Measurements from ENCODE around the gene RASSF4.

Gene RASSF4

DNA sequence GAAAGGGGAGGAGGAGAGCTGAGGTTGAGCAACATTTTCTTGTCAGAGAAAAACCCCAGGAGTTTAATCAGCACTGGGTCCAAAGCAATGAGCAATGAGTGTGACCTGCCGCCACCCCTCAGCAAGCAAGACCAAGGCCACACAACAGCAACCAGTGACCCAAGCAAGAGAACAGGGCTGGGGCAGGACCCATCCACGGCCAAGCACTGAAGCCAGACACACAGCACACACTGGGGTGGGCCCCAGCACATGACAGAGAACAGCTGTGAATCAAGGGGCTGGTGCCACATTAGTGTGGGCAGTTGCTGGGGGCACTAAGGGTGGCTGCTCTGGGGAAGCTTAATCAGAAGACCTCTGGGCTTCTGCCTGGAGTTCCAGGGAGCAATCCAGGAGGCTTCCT lies 32.2 kb upstream of the RASSF4 start:
- DNase-seq (ENCODE audit: low read depth in 3 of 3, low spot score in 1 of 3): no peak

- no peak for DNase-seq (ENCODE audit: low read depth in 3 of 3, low spot score in 1 of 3)
Observed at GRCh38 chr10:44928462-44928861, 31.1 kb upstream of the RASSF4 start.

DNA sequence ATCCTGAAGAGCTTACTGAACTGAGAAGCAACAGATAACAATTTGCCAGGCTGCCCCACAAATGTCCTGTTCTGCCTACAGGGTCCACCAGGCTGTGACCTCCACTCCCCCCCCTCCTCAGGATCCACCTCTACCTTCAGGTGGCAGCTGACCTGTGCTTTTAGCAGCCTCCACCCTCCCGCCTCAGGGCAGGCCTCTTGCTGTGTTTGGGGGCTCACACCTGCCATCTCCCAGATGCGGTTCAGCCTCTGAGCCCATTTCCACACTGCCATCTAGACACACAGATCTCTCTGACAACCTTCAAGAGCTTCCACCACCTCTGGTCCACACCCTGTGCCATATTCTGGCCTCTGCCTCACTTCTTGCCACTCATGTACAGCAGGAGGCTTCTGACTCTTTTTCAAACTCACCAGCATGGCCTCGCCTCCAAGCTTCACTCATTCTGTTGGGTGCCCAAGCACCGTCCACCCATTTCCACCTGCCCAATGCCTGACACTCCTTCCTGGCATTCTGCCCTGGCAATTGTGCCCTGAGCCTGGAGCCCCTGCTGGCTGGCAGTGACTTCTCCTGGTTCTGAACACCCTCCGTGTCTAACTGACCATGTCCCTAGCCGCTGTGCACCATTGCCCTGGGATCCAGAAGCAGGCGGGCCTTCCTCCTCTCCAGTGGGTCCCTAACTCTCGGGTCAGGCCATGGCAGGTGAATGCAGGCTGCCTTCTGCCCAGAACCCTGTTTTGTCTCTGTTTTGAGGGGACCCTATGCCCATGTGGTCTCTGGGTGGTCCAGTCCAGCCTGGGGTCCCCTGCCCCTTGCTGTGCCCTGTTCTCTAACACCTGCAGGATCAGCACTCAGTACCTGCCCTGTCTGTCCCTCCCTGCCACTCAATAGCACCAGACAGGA lies 30.0 kb upstream of the RASSF4 start:
- no peak for DNase-seq (ENCODE audit: low read depth in 3 of 3, low spot score in 1 of 3)

DNA sequence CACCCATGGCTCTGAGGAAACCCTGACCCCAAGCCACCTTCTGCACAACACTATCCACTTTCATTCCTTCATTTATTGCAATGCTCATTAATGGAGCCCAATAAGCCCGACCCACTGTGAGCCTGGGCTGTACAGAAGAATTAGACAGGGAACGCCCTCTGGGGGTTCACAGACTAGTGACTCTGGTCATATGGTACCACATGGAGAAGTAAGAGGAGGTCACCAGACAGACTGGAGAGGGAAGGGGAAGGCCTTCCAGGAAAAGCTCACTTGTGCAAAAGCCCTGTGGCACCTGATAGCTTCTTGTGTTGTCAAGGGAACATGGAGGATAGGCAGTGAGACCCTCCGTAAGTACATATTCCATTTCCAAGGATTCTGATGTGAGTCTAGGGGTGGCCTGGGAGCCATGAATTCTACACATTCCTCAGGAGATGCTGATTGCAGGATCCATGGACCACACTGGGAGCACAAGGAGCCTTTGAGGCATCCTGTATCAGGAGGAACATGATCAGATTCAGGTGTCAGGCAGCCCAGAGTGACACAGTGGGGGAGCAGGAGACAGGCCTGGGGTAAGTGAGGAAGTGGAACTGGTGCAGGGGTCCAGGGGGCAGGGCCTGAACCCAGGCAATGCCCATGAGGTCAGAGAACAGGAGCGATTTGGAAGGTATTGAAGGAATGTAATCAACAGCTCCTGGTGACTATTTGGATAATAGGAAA lies 28.5 kb upstream of the RASSF4 start:
- no peak for DNase-seq (ENCODE audit: low read depth in 3 of 3, low spot score in 1 of 3)

- DNase-seq (ENCODE audit: low read depth in 3 of 3, low spot score in 1 of 3): no peak
Observed at GRCh38 chr10:44931621-44932516, 27.7 kb upstream of the RASSF4 start.

- DNase-seq (ENCODE audit: low read depth in 3 of 3, low spot score in 1 of 3): peak; percentile 17 to 77 (median 50)
Observed at GRCh38 chr10:44932517-44933450, 26.8 kb upstream of the RASSF4 start.

GRCh38 chr10:44933451-44934321 lies 25.9 kb upstream of the RASSF4 start:
- no peak for DNase-seq (ENCODE audit: low read depth in 3 of 3, low spot score in 1 of 3)

DNA sequence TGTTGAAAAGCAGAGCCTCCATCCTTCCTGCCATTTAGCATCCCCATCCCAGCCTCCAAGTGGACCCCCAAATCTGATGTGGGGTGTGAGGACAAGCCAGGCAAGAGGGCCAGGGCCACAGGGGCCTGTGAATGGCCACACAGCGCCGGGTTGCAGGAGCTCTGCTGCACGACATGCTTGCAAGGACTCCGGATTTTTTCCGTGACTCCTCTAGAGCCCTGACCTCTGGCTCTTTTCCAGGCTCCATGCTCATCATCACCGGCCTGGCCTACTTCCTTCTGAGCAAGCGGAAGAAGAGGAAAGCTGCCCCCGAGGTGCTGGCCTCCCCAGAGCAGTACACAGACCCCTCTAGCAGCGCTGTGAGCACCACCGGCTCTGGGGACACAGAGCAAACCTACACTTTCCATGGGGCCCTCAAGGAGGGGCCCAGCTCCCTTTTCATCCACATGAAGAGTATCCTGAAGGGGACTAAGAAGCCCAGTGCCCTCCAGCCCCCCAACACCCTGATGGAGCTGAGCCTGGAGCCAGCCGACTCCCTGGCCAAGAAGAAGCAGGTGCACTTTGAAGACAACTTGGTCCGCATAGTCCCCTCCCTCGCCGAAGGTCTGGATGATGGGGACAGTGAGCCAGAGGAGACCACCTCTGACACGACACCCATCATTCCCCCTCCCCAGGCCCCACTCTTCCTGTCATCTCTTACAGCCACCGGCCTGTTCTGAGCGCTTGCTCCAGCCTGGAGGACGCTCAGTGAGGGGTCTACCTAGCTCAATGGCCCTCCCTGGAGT lies 25.0 kb upstream of the RASSF4 start:
- DNase-seq (ENCODE audit: low read depth in 3 of 3, low spot score in 1 of 3): no peak

GRCh38 chr10:44935201-44935965 lies 24.2 kb upstream of the RASSF4 start:
- no peak for DNase-seq (ENCODE audit: low read depth in 3 of 3, low spot score in 1 of 3)

- no peak for DNase-seq (ENCODE audit: low read depth in 3 of 3, low spot score in 1 of 3)
Observed at GRCh38 chr10:44935966-44936295, 23.7 kb upstream of the RASSF4 start.

DNA sequence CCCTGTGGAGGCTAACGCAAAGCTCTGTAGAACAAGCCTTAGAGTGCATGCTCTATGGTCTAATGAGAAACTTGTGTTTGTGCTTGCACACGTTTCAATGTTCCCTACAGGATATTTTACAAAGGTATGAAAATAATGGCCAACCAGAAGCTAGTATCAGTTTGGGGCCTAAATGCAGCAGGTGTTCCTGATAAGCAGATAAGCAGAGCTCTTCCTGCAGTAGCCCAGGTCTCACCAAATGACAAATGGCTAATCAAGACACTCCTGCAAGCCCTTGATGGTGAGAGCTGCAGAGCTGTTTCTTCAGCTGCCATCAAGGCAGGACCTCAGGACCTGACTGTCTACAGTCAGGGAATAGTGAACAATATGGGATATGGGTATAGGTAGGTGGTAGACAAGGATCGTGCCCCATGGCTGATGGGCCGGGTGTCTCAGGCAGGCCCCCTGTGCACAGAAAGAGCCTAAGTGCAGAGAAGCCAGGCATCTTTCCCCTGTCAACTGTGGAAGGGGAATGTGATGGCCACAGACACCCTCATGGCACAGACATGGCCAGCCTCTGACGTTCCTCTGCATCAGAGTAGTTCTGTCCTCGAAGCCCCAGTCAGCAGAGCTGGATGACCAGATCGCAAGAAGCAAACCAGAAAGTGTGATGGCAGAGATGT lies 23.2 kb upstream of the RASSF4 start:
- DNase-seq (ENCODE audit: low read depth in 3 of 3, low spot score in 1 of 3): no peak

- DNase-seq (ENCODE audit: low read depth in 3 of 3, low spot score in 1 of 3): no peak
Observed at GRCh38 chr10:44937196-44938005, 22.2 kb upstream of the RASSF4 start.

DNA sequence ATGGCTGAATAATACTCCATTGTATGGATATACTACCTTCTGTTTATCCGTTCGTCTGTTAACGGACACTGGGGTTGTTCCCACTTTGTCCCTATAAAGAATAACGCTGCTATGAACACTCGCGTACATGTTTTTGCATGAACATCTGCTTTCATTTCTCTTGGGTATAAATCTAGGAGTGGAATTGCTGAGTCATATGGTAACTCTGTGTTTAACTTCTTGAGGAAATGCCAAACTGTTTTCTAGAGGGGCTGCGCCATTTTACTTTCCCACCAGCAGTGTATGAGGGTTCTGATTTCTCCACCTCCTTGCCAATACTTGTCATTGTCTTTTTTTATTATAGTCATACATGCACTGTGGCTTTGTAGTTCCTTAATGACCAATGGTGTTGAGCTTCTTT lies 20.6 kb upstream of the RASSF4 start:
- DNase-seq (ENCODE audit: low read depth in 3 of 3, low spot score in 1 of 3): no peak

DNA sequence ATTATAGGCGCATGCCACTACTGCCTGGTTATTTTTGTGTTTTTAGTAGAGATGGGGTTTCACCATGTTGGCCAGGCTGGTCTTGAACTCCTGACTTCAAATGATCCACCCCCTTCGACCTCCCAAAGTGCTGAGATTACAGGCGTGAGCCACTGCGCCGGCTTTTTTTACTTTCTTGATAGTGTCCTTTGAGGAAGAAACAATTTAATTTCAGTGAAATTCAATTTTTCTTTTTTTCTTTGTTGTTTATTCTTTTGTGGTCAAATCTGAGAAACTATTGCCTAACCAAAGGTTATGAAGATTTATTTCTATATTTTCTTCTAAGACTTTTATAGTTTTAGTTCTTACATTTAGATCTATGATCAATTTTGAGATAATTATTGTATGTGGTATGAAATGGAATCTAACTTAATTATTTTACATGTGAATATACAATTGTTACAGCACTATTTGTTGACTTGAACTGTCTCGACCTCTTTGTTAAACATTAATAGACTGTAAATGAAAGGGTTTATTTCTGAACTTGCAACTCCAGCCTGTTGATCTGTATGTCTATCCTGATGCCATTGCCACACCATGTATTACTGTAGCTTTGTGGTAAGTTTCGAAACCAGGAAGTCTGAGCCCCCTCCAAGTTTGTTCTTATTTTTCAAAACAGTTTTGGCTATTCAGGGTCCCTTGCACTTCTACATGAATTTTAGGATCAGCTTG lies 19.8 kb upstream of the RASSF4 start:
- DNase-seq (ENCODE audit: low read depth in 3 of 3, low spot score in 1 of 3): no peak

DNA sequence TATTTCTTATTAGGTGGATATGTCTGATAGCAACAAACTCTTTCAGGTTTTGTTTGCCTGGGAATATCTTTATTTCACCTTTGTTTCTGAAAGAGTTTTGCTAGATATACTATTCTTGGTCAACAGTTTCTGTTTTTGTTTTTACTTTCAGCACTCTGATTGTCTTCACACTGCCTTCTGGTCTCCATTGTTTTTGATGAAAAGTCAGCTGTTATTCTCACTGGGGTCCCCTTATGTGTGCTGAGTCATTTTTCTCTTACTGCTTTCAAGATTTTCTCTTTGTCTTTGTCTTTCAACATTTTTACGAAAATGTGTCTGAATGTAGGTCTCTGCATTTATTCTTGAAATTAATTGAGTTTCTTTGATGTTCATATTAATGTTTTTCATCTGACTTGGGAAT lies 15.2 kb upstream of the RASSF4 start:
- DNase-seq (ENCODE audit: low read depth in 3 of 3, low spot score in 1 of 3): no peak

- no peak for DNase-seq (ENCODE audit: low read depth in 3 of 3, low spot score in 1 of 3)
Observed at GRCh38 chr10:44946205-44946604, 13.4 kb upstream of the RASSF4 start.

All from stimulated activated CD4-positive, alpha-beta T cell treated with anti-CD3 and anti-CD28 coated beads, TNF-alpha, amount 100 ng/mL, for 1 hour (primary cell).